ENCODE data around the gene XRCC1. TPM values are rescaled to one million over a fixed set of nuclear protein-coding genes. Genes with fewer than 3 reads are reported as not detected.
A peak's percentile ranks its signal among the peaks of the same experiment; 100 is the strongest.

The XRCC1 gene
- total RNA-seq, 1 experiment from 2014 or later: 40.7 TPM

GRCh38 chr19:43511324-43511723 lies 64.0 kb downstream of the XRCC1 start:
- H3K4me3 ChIP-seq (ENCODE audit: low read depth, low read length): no peak overlapping the region
- no TSS peak for BruUV-seq (replicated peaks)
- peaks cover 2% of the 10 kb centered on the region; the same call in 1 of the 2 replicates for H3K36me3 ChIP-seq (ENCODE audit: control insufficient read depth, insufficient read depth, low read length)
- Mint-ChIP-seq H3K27ac (ENCODE audit: unreplicated experiment) (no peak overlapping the region), H3K36me3 (ENCODE audit: insufficient read depth, unreplicated experiment) (peaks cover 39% of the 10 kb centered on the region), H3K9me3 (ENCODE audit: unreplicated experiment) (no peaks in the 10 kb centered on the region), H3K27me3 (ENCODE audit: insufficient read depth, unreplicated experiment) (no peaks in the 10 kb centered on the region), H3K4me1 (ENCODE audit: low read depth, unreplicated experiment) (no peaks in the 10 kb centered on the region), H3K4me3 (ENCODE audit: unreplicated experiment) (no peak overlapping the region)
- TF ChIP-seq CTCF (IDR thresholded peaks at IDR 0.05; ENCODE audit: insufficient read depth in 1 of 2, low read depth in 1 of 2, low read length in 1 of 2, severe bottlenecking in 1 of 2, unreplicated experiment in 1 of 2): no peak
- H3K9me3 ChIP-seq: no peaks in the 10 kb centered on the region
- no peaks in the 10 kb centered on the region for H3K4me1 ChIP-seq
- CTCF ChIA-PET: interaction anchor here (1.0 kb wide), 1 partner anchor 8 kb away, joined by 3 read pairs; no protein-coding TSS in a partner anchor
- POLR2A ChIA-PET: no interaction called here
- intact Hi-C loops (cut with micrococcal nuclease; ENCODE audit: unreplicated experiment): no loop called here
- H3K27me3 ChIP-seq (replicated peaks; ENCODE audit: control insufficient read depth, insufficient read depth, low read length): no peaks in the 10 kb centered on the region
- no peak for DNase-seq

- intact Hi-C loops (cut with micrococcal nuclease; ENCODE audit: unreplicated experiment): no loop called here
- POLR2A ChIA-PET: no interaction called here
- no peak for TF ChIP-seq CTCF (IDR thresholded peaks at IDR 0.05; ENCODE audit: insufficient read depth in 1 of 2, low read depth in 1 of 2, low read length in 1 of 2, severe bottlenecking in 1 of 2, unreplicated experiment in 1 of 2)
- no peaks in the 10 kb centered on the region for H3K4me1 ChIP-seq
- no peaks in the 10 kb centered on the region for H3K27me3 ChIP-seq (replicated peaks; ENCODE audit: control insufficient read depth, insufficient read depth, low read length)
- H3K4me1 Mint-ChIP-seq (ENCODE audit: low read depth, unreplicated experiment): no peaks in the 10 kb centered on the region
- H3K36me3 Mint-ChIP-seq (ENCODE audit: insufficient read depth, unreplicated experiment): peaks cover 38% of the 10 kb centered on the region
- no peak overlapping the region for H3K27ac Mint-ChIP-seq (ENCODE audit: unreplicated experiment)
- H3K9me3 Mint-ChIP-seq (ENCODE audit: unreplicated experiment): no peaks in the 10 kb centered on the region
- H3K27me3 Mint-ChIP-seq (ENCODE audit: insufficient read depth, unreplicated experiment): no peaks in the 10 kb centered on the region
- no peak overlapping the region for H3K4me3 ChIP-seq (ENCODE audit: low read depth, low read length)
- BruUV-seq (replicated peaks): no TSS peak
- CTCF ChIA-PET: interaction anchor here (0.7 to 1.0 kb wide), 2 partner anchors 9 to 49 kb away, joined by 3 read pairs; no protein-coding TSS in a partner anchor
- DNase-seq: no peak
- no peak overlapping the region for H3K4me3 Mint-ChIP-seq (ENCODE audit: unreplicated experiment)
- no peaks in the 10 kb centered on the region for H3K9me3 ChIP-seq
- H3K36me3 ChIP-seq (ENCODE audit: control insufficient read depth, insufficient read depth, low read length): peaks cover 2% of the 10 kb centered on the region; the same call in 1 of the 2 replicates
Measured at GRCh38 chr19:43510713-43511112, 64.6 kb downstream of the XRCC1 start.

- ChIA-PET POLR2A (no interaction called here), CTCF (interaction anchor here (1.4 kb wide), 1 partner anchor 61 kb away, joined by 7 read pairs; no protein-coding TSS in a partner anchor)
- intact Hi-C loops (cut with micrococcal nuclease; ENCODE audit: unreplicated experiment): no loop called here
- no peaks in the 10 kb centered on the region for H3K9me3 ChIP-seq
- peaks cover 46% of the 10 kb centered on the region for H3K36me3 Mint-ChIP-seq (ENCODE audit: insufficient read depth, unreplicated experiment)
- peak; percentile 23 to 61 for DNase-seq
- no peak overlapping the region for H3K4me3 Mint-ChIP-seq (ENCODE audit: unreplicated experiment)
- no TSS peak for BruUV-seq (replicated peaks)
- H3K4me1 ChIP-seq: peaks cover 8% of the 10 kb centered on the region; the same call in 1 of the 2 replicates
- peaks cover 2% of the 10 kb centered on the region; the same call in 1 of the 2 replicates for H3K36me3 ChIP-seq (ENCODE audit: control insufficient read depth, insufficient read depth, low read length)
- no peak overlapping the region for H3K27ac Mint-ChIP-seq (ENCODE audit: unreplicated experiment)
- H3K9me3 Mint-ChIP-seq (ENCODE audit: unreplicated experiment): no peaks in the 10 kb centered on the region
- H3K27me3 Mint-ChIP-seq (ENCODE audit: insufficient read depth, unreplicated experiment): no peaks in the 10 kb centered on the region
- H3K27me3 ChIP-seq (replicated peaks; ENCODE audit: control insufficient read depth, insufficient read depth, low read length): no peaks in the 10 kb centered on the region
- H3K4me1 Mint-ChIP-seq (ENCODE audit: low read depth, unreplicated experiment): peaks cover 16% of the 10 kb centered on the region
- TF ChIP-seq CTCF (IDR thresholded peaks at IDR 0.05; ENCODE audit: insufficient read depth in 1 of 2, low read depth in 1 of 2, low read length in 1 of 2, severe bottlenecking in 1 of 2, unreplicated experiment in 1 of 2): no peak
- no peak overlapping the region for H3K4me3 ChIP-seq (ENCODE audit: low read depth, low read length)
Measured at GRCh38 chr19:43507880-43508279, 67.4 kb downstream of the XRCC1 start.
